ENCODE data around the gene SARDH.

The SARDH gene

DNA sequence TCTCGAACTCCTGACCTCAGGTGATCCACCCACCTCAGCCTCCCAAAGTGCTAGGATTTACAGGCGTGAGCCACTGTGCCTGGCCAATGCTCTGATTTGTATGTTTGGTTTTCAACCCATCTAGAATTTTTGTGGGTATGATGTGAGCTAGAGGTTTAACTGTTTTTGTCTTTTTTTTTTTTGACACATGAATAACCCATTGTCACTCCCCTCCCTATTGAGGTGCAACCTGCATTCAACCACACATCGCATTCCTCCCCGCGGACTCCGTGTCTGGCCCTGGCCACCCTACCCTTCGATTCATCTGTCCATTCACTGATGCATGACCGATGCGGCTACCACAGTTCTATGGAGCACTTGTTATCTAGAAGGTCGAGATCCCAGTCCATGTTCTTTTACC, 119.4 kb downstream of the SARDH start:
- TF ChIP-seq CTCF (IDR thresholded peaks at IDR 0.05; ENCODE audit: low read length, missing control alignments) = no peak
- H3K4me3 ChIP-seq (replicated peaks; ENCODE audit: low read depth, low read length) = no peak overlapping the region
- no peak for DNase-seq (ENCODE audit: low read depth)

DNA sequence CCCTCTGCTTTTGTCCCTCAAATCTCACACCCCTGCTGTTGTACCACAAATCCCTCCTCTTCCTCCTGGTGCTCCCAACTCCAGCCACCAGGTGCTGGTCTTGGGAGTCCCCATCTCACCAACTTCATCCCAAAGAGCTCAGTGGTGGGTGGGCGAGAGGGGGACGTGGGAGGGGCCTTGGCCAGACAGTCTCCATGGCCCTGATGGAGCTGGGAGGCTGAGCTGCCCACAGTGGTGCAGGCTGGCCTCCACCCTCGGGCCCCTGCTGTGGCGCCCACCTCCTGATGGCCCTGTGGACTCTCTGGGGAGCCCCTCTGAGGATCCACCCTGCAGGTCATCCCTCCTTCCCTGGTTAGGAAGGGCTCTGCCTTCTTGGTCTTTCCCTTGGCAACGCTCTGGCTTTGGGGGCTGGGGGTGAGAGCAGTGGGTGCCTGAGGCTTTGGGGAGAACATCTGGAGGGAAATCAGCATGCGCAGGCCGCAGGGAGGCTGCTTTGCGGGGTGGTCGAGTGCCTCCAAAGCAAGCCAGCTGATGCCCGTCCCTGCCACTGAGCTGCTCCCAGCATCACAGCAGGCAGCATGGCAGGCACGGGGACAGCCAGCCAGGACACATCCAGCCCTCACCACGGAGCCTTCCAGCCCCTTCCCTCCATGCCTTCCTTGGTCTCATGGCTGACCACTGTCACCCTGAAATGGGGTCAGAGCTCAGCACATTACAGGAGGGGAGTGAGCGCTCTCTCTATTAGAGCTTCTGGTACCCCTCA, 121.3 kb downstream of the SARDH start:
- no peak for DNase-seq (ENCODE audit: low read depth)
- H3K4me3 ChIP-seq (replicated peaks; ENCODE audit: low read depth, low read length) = no peak overlapping the region
- TF ChIP-seq CTCF (IDR thresholded peaks at IDR 0.05; ENCODE audit: low read length, missing control alignments) = no peak

GRCh38 chr9:133615606-133616188, 122.5 kb downstream of the SARDH start:
- no peak for DNase-seq (ENCODE audit: low read depth)
- TF ChIP-seq CTCF (IDR thresholded peaks at IDR 0.05; ENCODE audit: low read length, missing control alignments) = no peak
- H3K4me3 ChIP-seq (replicated peaks; ENCODE audit: low read depth, low read length) = no peak overlapping the region

DNA sequence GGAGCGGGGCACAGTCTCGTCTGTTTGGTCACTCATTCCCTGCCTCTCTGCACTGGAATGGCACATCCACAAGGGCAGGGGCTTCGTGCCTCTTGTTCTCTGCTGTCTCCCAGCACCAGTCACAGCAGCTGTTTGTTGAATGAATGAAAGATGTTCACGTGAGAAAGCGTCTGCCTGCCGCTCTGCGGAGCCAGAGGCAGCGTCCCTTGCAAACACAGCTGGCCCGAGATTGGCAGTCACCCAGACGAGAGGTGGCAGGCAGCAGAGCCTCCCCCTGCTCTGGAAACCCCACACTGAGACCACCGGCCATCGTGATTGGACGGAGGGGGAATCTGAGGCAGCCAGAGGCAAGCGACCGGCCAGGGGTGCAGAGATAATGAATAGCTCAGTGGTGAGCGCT, 123.0 kb downstream of the SARDH start:
- DNase-seq (ENCODE audit: low read depth) = no peak
- no peak for TF ChIP-seq CTCF (IDR thresholded peaks at IDR 0.05; ENCODE audit: low read length, missing control alignments)
- no peak overlapping the region for H3K4me3 ChIP-seq (replicated peaks; ENCODE audit: low read depth, low read length)

GRCh38 chr9:133614678-133615077, 123.5 kb downstream of the SARDH start:
- DNase-seq (ENCODE audit: low read depth) = no peak
- H3K4me3 ChIP-seq (replicated peaks; ENCODE audit: low read depth, low read length) = no peak overlapping the region

GRCh38 chr9:133614056-133614455, 124.1 kb downstream of the SARDH start:
- DNase-seq (ENCODE audit: low read depth) = no peak
- no peak overlapping the region for H3K4me3 ChIP-seq (replicated peaks; ENCODE audit: low read depth, low read length)
- no peak for TF ChIP-seq CTCF (IDR thresholded peaks at IDR 0.05; ENCODE audit: low read length, missing control alignments)

More at GRCh38 chr9:133614678-133615077, 123.5 kb downstream of the SARDH start:
- no peak for TF ChIP-seq CTCF (IDR thresholded peaks at IDR 0.05; ENCODE audit: low read length, missing control alignments)

Measured in fibroblast of pulmonary artery (primary cell).